Glutamatergic neuron (in vitro differentiated cells): ENCODE results near the gene CD200. TPM values are rescaled to one million over a fixed set of nuclear protein-coding genes. Genes with fewer than 3 reads are reported as not detected.

Experiments
- DNase-seq: peaks from one replicate; pipeline ENCODE4 v3.0.0; 2022
- H3K27ac Mint-ChIP-seq: one replicate; pipeline ENCODE4 v1.8.0; 2020; ENCODE audit warnings: mild to moderate bottlenecking, mixed read lengths, inconsistent platforms; ENCODE audit not compliant: unreplicated experiment
- H3K27me3 Mint-ChIP-seq: one replicate; pipeline ENCODE4 v1.8.0; 2020; ENCODE audit warnings: mild to moderate bottlenecking, moderate library complexity, mixed read lengths, inconsistent platforms; ENCODE audit not compliant: unreplicated experiment
- H3K36me3 Mint-ChIP-seq: one replicate; pipeline ENCODE4 v1.8.0; 2020; ENCODE audit warnings: mild to moderate bottlenecking, mixed read lengths, inconsistent platforms; ENCODE audit not compliant: unreplicated experiment
- H3K4me1 Mint-ChIP-seq: one replicate; pipeline ENCODE4 v1.8.0; 2020; ENCODE audit warnings: mild to moderate bottlenecking, low read depth, mixed read lengths, inconsistent platforms; ENCODE audit not compliant: unreplicated experiment
- H3K4me3 Mint-ChIP-seq: one replicate; pipeline ENCODE4 v1.8.0; 2020; ENCODE audit warnings: mild to moderate bottlenecking, mixed read lengths, inconsistent platforms; ENCODE audit not compliant: unreplicated experiment
- H3K9me3 Mint-ChIP-seq: one replicate; pipeline ENCODE4 v1.8.0; 2020; ENCODE audit warnings: mild to moderate bottlenecking, moderate library complexity, mixed read lengths, inconsistent platforms; ENCODE audit not compliant: unreplicated experiment
- total RNA-seq: library from RNA; stranded (reverse); fragmentation: NEBNext Ultra II Directional; extraction: Animal tissue kit (Norgen Biotek cat#: 25700); gene quantifications from one replicate; pipeline ENCODE4 v1.2.1, GENCODE V29; 2021; ENCODE audit not compliant: unreplicated experiment
- TF ChIP-seq, protein P1 (sequence below): fragments of 200-600 bp; sonication (generic); IDR thresholded peaks from one replicate; pipeline ENCODE4 v1.5.0; 2021; ENCODE audit not compliant: partially characterized antibody, unreplicated experiment

Gene CD200
- total RNA-seq, 1 donor from 2014 or later, result 67.9 TPM

DNA sequence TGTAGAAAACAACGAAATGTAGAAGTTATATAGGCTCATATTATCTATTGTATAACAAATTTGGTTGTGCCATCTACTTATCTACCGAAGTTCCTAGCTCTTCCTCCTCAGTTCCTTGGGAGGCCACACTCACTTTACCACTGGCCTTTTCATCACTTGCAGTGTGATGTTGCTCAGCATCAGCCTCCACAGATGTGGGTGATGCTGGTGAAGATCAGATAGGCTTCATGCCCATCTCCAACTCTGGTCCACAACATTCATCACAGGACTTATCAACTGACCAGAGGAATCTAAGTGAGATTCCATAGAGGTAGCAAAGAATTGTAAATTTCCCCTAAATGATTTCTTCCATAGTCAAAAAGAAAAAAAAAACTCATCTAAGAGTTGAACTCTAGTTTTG lies 8.4 kb downstream of the CD200 start:
- H3K9me3 Mint-ChIP-seq, result peaks cover 1% of the 10 kb centered on the region
- peaks cover 3% of the 10 kb centered on the region for H3K27me3 Mint-ChIP-seq
- peaks cover 15% of the 10 kb centered on the region for H3K4me1 Mint-ChIP-seq
- TF ChIP-seq, protein P1, sequence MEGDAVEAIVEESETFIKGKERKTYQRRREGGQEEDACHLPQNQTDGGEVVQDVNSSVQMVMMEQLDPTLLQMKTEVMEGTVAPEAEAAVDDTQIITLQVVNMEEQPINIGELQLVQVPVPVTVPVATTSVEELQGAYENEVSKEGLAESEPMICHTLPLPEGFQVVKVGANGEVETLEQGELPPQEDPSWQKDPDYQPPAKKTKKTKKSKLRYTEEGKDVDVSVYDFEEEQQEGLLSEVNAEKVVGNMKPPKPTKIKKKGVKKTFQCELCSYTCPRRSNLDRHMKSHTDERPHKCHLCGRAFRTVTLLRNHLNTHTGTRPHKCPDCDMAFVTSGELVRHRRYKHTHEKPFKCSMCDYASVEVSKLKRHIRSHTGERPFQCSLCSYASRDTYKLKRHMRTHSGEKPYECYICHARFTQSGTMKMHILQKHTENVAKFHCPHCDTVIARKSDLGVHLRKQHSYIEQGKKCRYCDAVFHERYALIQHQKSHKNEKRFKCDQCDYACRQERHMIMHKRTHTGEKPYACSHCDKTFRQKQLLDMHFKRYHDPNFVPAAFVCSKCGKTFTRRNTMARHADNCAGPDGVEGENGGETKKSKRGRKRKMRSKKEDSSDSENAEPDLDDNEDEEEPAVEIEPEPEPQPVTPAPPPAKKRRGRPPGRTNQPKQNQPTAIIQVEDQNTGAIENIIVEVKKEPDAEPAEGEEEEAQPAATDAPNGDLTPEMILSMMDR, result no peak
- no peak for DNase-seq
- H3K27ac Mint-ChIP-seq, result no peak overlapping the region
- H3K4me3 Mint-ChIP-seq, result no peak overlapping the region
- H3K36me3 Mint-ChIP-seq, result peaks cover 20% of the 10 kb centered on the region

DNA sequence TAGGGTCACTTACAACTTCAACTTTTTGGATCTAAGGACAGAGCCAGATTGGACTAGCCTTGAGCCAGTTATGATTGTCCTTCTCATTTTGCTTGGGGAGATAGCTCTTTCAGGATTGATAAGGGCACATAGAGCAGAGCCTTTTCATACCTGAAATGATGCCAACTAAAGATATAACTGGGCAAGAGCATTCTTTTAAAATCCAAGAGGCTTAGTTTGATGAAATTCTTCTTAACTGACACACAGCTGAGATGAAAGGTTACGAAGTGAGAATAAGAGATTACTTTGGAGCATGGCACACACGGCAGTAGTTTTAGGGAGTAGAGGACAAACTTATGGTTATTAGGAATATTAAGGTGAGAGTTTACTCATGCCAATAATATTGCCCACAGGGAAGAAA lies 12.7 kb downstream of the CD200 start:
- Mint-ChIP-seq H3K27me3 (peaks cover 3% of the 10 kb centered on the region), H3K36me3 (peaks cover 26% of the 10 kb centered on the region), H3K27ac (no peak overlapping the region), H3K9me3 (no peaks in the 10 kb centered on the region), H3K4me1 (peaks cover 29% of the 10 kb centered on the region), H3K4me3 (no peak overlapping the region)
- TF ChIP-seq, protein P1, result no peak
- no peak for DNase-seq

DNA sequence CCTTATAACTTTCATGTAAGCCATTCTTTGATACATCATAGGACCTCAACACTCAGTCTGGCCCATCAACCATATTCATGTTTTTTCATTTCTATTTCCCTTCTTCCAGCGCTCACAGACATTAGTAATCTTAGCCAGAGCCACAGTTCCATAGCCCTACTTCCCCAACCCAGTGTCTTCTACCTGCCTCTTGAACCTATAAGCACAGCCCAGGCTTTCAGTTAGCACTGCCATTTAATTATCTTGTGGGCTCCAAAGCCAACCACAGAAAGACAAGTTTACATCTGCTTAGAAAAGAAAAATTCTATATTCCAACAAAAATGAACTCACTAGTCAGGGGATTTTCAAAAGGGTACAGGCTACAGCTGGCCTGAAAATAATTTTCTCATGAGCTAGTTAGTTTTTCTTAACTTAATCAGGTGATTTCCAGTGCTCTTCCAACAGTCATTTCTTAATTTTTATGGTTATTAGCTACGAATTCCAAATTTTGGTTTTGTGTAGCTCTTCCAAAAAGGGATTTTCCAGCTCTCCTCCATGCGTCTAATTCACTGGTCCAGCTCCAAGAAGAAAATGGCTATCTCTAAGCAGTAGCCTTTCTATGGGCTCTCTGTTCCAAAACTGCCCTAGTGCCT lies 13.7 kb downstream of the CD200 start:
- Mint-ChIP-seq H3K36me3 (peaks cover 26% of the 10 kb centered on the region), H3K27me3 (peaks cover 3% of the 10 kb centered on the region), H3K27ac (no peak overlapping the region), H3K4me3 (no peak overlapping the region), H3K9me3 (no peaks in the 10 kb centered on the region), H3K4me1 (peaks cover 33% of the 10 kb centered on the region)
- TF ChIP-seq, protein P1, result no peak
- DNase-seq, result no peak

DNA sequence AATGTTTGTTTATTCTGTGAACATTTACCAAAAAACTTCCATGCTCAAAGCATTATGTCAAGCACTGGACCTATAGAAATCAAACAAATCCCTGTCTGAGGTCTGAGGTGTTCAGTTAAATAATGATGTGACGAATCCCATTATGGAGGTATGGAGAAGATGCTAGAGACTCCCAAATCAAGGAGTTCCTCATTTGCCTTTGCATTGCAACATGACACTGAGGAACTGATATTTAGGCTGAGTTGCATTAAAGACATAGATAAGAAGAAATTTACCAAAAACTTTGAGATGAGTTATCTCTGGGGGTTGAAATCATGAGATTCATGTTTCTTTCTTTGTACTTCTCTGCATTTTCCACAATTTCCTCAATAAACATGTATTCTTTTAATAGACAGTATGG lies 16.0 kb downstream of the CD200 start:
- H3K4me3 Mint-ChIP-seq, result no peak overlapping the region
- H3K27ac Mint-ChIP-seq, result peak overlapping the region; percentile 65
- peaks cover 53% of the 10 kb centered on the region for H3K4me1 Mint-ChIP-seq
- peaks cover 3% of the 10 kb centered on the region for H3K27me3 Mint-ChIP-seq
- TF ChIP-seq, protein P1, result no peak
- peaks cover 2% of the 10 kb centered on the region for H3K9me3 Mint-ChIP-seq
- no peak for DNase-seq
- H3K36me3 Mint-ChIP-seq, result peaks cover 18% of the 10 kb centered on the region

DNA sequence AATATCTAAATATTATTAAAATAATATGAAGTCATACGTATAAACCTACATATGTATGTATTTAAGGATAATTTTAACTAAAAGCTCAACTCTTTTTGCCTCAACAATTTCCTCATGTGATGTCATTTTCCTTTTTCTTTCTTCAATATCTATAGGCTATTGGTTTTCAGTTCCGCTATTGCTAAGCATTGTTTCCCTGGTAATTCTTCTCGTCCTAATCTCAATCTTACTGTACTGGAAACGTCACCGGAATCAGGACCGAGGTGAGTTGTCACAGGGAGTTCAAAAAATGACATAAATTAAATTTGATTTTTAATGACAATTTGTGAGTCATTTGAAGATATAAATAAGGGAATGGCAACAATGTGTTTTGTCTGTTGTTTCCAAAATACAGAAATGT lies 16.6 kb downstream of the CD200 start:
- peaks cover 59% of the 10 kb centered on the region for H3K4me1 Mint-ChIP-seq
- H3K4me3 Mint-ChIP-seq, result no peak overlapping the region
- no peak for DNase-seq
- H3K27me3 Mint-ChIP-seq, result peaks cover 3% of the 10 kb centered on the region
- peaks cover 2% of the 10 kb centered on the region for H3K9me3 Mint-ChIP-seq
- TF ChIP-seq, protein P1, result no peak
- H3K27ac Mint-ChIP-seq, result peak overlapping the region; percentile 84
- H3K36me3 Mint-ChIP-seq, result peaks cover 13% of the 10 kb centered on the region
